ENCODE data around the gene IL10.
"Not testable (repeated sequence)": the region's sequence is repeated elsewhere in the genome, so short reads cannot be mapped to it uniquely, and the experiment has no call there.

IL10 gene

GRCh38 chr1:206792939-206793607 is 20.8 kb upstream of the IL10 start:
- no peak for DNase-seq

GRCh38 chr1:206790502-206791250 is 18.4 kb upstream of the IL10 start:
- no peak for DNase-seq

GRCh38 chr1:206788487-206789050 is 16.3 kb upstream of the IL10 start:
- DNase-seq, result no peak

GRCh38 chr1:206787891-206788290 is 15.6 kb upstream of the IL10 start:
- no peak for DNase-seq

GRCh38 chr1:206786212-206786886 is 14.1 kb upstream of the IL10 start:
- DNase-seq, result no peak

GRCh38 chr1:206785182-206785765 is 13.0 kb upstream of the IL10 start:
- no peak for DNase-seq

- no peak for DNase-seq
These were observed 12.2 kb upstream of the IL10 start for GRCh38 chr1:206784471-206784903.

- no peak for DNase-seq
These were observed 11.2 kb upstream of the IL10 start for GRCh38 chr1:206783506-206783905.

- no peak for DNase-seq
These were observed 10.2 kb upstream of the IL10 start for GRCh38 chr1:206782448-206782847.

- no peak for DNase-seq
These were observed 7.3 kb upstream of the IL10 start for GRCh38 chr1:206779638-206780037.

GRCh38 chr1:206778911-206779310 is 6.6 kb upstream of the IL10 start:
- DNase-seq, result peak; percentile 26

GRCh38 chr1:206778031-206778430 is 5.7 kb upstream of the IL10 start:
- DNase-seq, result no peak

GRCh38 chr1:206776229-206776628 is 3.9 kb upstream of the IL10 start:
- no peak for DNase-seq

GRCh38 chr1:206774093-206774492 is 1.8 kb upstream of the IL10 start:
- DNase-seq, result no peak

- DNase-seq, result no peak
These were observed 979 bp downstream of the IL10 start for GRCh38 chr1:206771338-206771692.

GRCh38 chr1:206770531-206771337 is 1.6 kb downstream of the IL10 start, which contains the start of gene IL19:
Gene IL19 (plus strand): TSS chr1:206770773. CDS start chr1:206836663, 65,890 bp downstream.
- no peak for DNase-seq

- DNase-seq, result peak; percentile 8
These were observed 3.0 kb downstream of the IL10 start for GRCh38 chr1:206769304-206769731.

- DNase-seq, result no peak
These were observed 3.6 kb downstream of the IL10 start for GRCh38 chr1:206768472-206769303.

GRCh38 chr1:206766251-206766856 is 5.9 kb downstream of the IL10 start:
- no peak for DNase-seq

GRCh38 chr1:206765771-206766170 is 6.5 kb downstream of the IL10 start:
- DNase-seq, result not testable (repeated sequence)

Measured in NCI-H2171 treated with DMSO at 0.1 percent for 48 hours (cell line).